Activated T-cell treated with anti-CD3 and anti-CD28 coated beads, Interleukin-2, amount 50 U/mL, for 72 hours (primary cell): ENCODE data around the gene YJU2. TPM values are rescaled to one million over a fixed set of nuclear protein-coding genes. Genes with fewer than 3 reads are reported as not detected.
A peak's percentile ranks its signal among the peaks of the same experiment; 100 is the strongest.

ENCODE experiments used
- ATAC-seq, 2 donors: fragments of 150-1000 bp; cut with Tn5 transposase; replicated peaks in 1 of 2; 2 replicates each; pipeline ENCODE4 v1.10.0; 2021; ENCODE audit warnings: moderate library complexity in 2 of 2, mild to moderate bottlenecking in 1 of 2
- DNase-seq, 2 donors: peaks; one replicate each; pipeline ENCODE4 v3.0.0; 2021 to 2022; ENCODE audit warnings: mixed read lengths in 1 of 2
- H3K27ac Mint-ChIP-seq: one replicate; pipeline ENCODE4 v1.8.0; 2022; ENCODE audit warnings: mild to moderate bottlenecking, moderate library complexity, mixed read lengths
- H3K27me3 Mint-ChIP-seq: one replicate; pipeline ENCODE4 v1.8.0; 2022; ENCODE audit warnings: low read depth, mixed read lengths
- H3K36me3 Mint-ChIP-seq, 2 donors: one replicate each; pipeline ENCODE4 v1.8.0; 2022; ENCODE audit warnings: mixed read lengths in 2 of 2, mild to moderate bottlenecking in 1 of 2; ENCODE audit not compliant: insufficient read depth in 2 of 2
- H3K4me1 Mint-ChIP-seq: one replicate; pipeline ENCODE4 v1.8.0; 2022; ENCODE audit warnings: low read depth, mixed read lengths
- H3K4me3 Mint-ChIP-seq, 2 donors: one replicate each; pipeline ENCODE4 v1.8.0; 2022; ENCODE audit warnings: mild to moderate bottlenecking in 2 of 2, mixed read lengths in 2 of 2, moderate library complexity in 2 of 2
- H3K9me3 Mint-ChIP-seq, 2 donors: one replicate each; pipeline ENCODE4 v1.8.0; 2022; ENCODE audit warnings: mixed read lengths in 2 of 2
- total RNA-seq, 2 donors: library from RNA; stranded (reverse); gene quantifications; one replicate each; pipeline ENCODE4 v1.2.3, GENCODE V29; 2022

YJU2 gene
- total RNA-seq, 2 donors from 2014 or later: 27.3 to 32.7 TPM

GRCh38 chr19:4301590-4302242 is 54.8 kb downstream of the YJU2 start:
- Mint-ChIP-seq H3K27ac (peak overlapping the region; percentile 31), H3K27me3 (no peaks in the 10 kb centered on the region), H3K4me1 (peaks cover 61% of the 10 kb centered on the region), H3K36me3 (no peaks in the 10 kb centered on the region), H3K4me3 (peak overlapping the region; percentile 78 to 82), H3K9me3 (no peaks in the 10 kb centered on the region)
- ATAC-seq (peak in 1 of 2 donors; percentile 23), DNase-seq (no peak)

GRCh38 chr19:4302243-4302640 is 55.4 kb downstream of the YJU2 start, which contains the start of gene TMIGD2:
Gene TMIGD2 (minus strand): TSS chr19:4302389. CDS start chr19:4302385, 4 bp downstream.
- H3K4me1 Mint-ChIP-seq: peaks cover 61% of the 10 kb centered on the region
- H3K4me3 Mint-ChIP-seq: peak within 1 kb of the TSS; percentile 78 to 82
- peak within 1 kb of the TSS; percentile 44 for H3K27ac Mint-ChIP-seq
- H3K36me3 Mint-ChIP-seq: no peaks in the 10 kb centered on the region
- ATAC-seq (peak in 1 of 2 donors; percentile 3), DNase-seq (peak in 1 of 2 donors; percentile 20)
- H3K9me3 Mint-ChIP-seq: no peaks in the 10 kb centered on the region
- no peaks in the 10 kb centered on the region for H3K27me3 Mint-ChIP-seq

- H3K4me3 Mint-ChIP-seq: peak overlapping the region; percentile 73 to 79
- ATAC-seq: peak in 1 of 2 donors; percentile 18
- peaks cover 0 to 2% of the 10 kb centered on the region in 2 donors for H3K36me3 Mint-ChIP-seq
- peak in 1 of 2 donors; percentile 21 for DNase-seq
- no peaks in the 10 kb centered on the region for H3K9me3 Mint-ChIP-seq
- no peaks in the 10 kb centered on the region for H3K27me3 Mint-ChIP-seq
- H3K4me1 Mint-ChIP-seq: peaks cover 50% of the 10 kb centered on the region
- peak overlapping the region; percentile 55 for H3K27ac Mint-ChIP-seq
These were observed 57.1 kb downstream of the YJU2 start for GRCh38 chr19:4303819-4304537.

- DNase-seq (peak; percentile 83 to 87), ATAC-seq (peak; percentile 87)
- Mint-ChIP-seq H3K4me1 (peaks cover 43% of the 10 kb centered on the region), H3K36me3 (peaks cover 0 to 2% of the 10 kb centered on the region in 2 donors), H3K9me3 (no peaks in the 10 kb centered on the region), H3K4me3 (peak within 1 kb of the TSS; percentile 79 to 86), H3K27me3 (no peaks in the 10 kb centered on the region), H3K27ac (peak within 1 kb of the TSS; percentile 55)
These were observed 57.8 kb downstream of the YJU2 start, which contains the start of gene FSD1 for GRCh38 chr19:4304538-4305256. Gene FSD1 (plus strand): TSS chr19:4304598. CDS start chr19:4304747, 149 bp downstream.

- peaks cover 0 to 2% of the 10 kb centered on the region in 2 donors for H3K36me3 Mint-ChIP-seq
- peaks cover 42% of the 10 kb centered on the region for H3K4me1 Mint-ChIP-seq
- no peaks in the 10 kb centered on the region for H3K9me3 Mint-ChIP-seq
- no peaks in the 10 kb centered on the region for H3K27me3 Mint-ChIP-seq
- H3K27ac Mint-ChIP-seq: peak overlapping the region; percentile 33
- no peak for ATAC-seq
- H3K4me3 Mint-ChIP-seq: peak overlapping the region; percentile 74 to 86
- DNase-seq: no peak
These were observed 58.4 kb downstream of the YJU2 start for GRCh38 chr19:4305257-4305612.

- Mint-ChIP-seq H3K4me3 (peak overlapping the region; percentile 74 to 86), H3K36me3 (peaks cover 0 to 2% of the 10 kb centered on the region in 2 donors), H3K27ac (no peak overlapping the region), H3K27me3 (no peaks in the 10 kb centered on the region), H3K9me3 (no peaks in the 10 kb centered on the region), H3K4me1 (peaks cover 38% of the 10 kb centered on the region)
- ATAC-seq (no peak), DNase-seq (no peak)
These were observed 58.8 kb downstream of the YJU2 start for GRCh38 chr19:4305659-4306058.

DNA sequence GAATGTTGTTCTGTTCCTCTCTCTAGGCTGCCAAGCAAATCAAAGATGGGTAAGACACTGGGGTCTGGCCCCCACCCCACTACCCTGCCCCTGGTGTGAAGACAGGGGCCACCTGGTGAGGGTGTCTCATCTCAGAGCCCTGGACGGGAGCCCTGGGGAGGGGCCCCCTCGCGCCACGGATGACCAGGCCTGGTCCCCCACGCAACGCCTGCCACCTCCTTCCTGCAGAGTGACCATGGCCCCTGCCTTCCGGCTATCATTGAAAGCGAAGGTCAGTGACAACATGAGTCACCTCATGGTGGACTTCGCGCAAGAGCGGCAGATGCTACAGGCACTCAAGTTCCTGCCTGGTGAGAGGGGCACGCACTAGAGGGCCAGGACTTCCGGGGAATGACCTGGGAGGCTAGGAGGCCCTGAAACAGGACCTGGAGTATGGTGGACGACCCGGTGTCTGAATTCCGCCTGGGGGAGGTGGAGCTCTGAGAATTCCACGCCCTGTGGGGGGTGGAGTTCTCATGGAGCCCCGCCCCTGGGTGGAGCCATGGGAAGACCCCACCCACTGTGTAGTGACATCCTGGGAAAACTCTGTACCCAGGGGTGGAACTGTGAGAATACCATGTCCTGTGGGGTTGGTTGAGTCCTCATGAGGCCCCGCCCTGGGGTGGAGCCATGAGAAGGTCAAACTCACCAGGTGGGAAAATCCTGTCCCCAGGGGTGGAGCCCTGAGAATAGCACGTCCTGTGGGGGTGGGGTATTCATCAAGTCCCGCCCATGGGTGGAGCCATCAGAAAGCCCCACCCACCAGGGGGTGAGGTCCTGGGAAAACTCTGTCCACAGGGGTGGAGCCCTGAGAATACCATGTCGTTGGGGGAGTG is 63.6 kb downstream of the YJU2 start:
- Mint-ChIP-seq H3K27ac (no peak overlapping the region), H3K36me3 (peaks cover 0 to 3% of the 10 kb centered on the region in 2 donors), H3K27me3 (no peaks in the 10 kb centered on the region)

GRCh38 chr19:4313847-4314490 is 67.1 kb downstream of the YJU2 start:
- H3K27me3 Mint-ChIP-seq: no peaks in the 10 kb centered on the region
- ATAC-seq: no peak
- DNase-seq: no peak
- H3K27ac Mint-ChIP-seq: no peak overlapping the region
- H3K4me1 Mint-ChIP-seq: no peaks in the 10 kb centered on the region
- H3K9me3 Mint-ChIP-seq: no peaks in the 10 kb centered on the region
- H3K4me3 Mint-ChIP-seq: no peak overlapping the region
- H3K36me3 Mint-ChIP-seq: peaks cover 1 to 7% of the 10 kb centered on the region in 2 donors

More for the DNA sequence above, 63.6 kb downstream of the YJU2 start:
- H3K4me1 Mint-ChIP-seq: peaks cover 1% of the 10 kb centered on the region
- H3K4me3 Mint-ChIP-seq: no peak overlapping the region
- H3K9me3 Mint-ChIP-seq: no peaks in the 10 kb centered on the region
- ATAC-seq: no peak
- no peak for DNase-seq

DNA sequence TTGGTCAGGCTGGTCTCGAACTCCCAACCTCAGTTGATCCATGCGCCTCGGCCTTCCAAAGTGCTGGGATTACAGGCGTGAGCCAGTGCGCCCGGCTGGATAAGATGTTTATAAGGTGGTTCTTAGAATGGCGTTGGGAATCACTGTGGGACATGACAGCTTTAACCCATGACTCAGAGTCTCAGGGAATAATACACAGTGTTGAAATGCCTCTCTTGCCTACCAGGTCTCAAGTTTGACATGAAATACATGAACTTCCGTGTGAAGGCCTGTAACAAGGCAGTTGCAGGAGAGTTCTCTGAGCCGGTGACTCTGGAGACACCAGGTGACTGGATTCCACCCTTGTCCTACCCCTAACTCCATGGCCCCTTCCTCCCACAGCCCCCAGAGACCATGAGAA is 70.1 kb downstream of the YJU2 start:
- H3K27ac Mint-ChIP-seq: no peak overlapping the region
- H3K27me3 Mint-ChIP-seq: no peaks in the 10 kb centered on the region
- H3K4me3 Mint-ChIP-seq: no peak overlapping the region
- no peaks in the 10 kb centered on the region for H3K4me1 Mint-ChIP-seq
- ATAC-seq (no peak), DNase-seq (no peak)
- peaks cover 9 to 19% of the 10 kb centered on the region in 2 donors for H3K36me3 Mint-ChIP-seq
- H3K9me3 Mint-ChIP-seq: peaks cover 14 to 15% of the 10 kb centered on the region in 2 donors

DNA sequence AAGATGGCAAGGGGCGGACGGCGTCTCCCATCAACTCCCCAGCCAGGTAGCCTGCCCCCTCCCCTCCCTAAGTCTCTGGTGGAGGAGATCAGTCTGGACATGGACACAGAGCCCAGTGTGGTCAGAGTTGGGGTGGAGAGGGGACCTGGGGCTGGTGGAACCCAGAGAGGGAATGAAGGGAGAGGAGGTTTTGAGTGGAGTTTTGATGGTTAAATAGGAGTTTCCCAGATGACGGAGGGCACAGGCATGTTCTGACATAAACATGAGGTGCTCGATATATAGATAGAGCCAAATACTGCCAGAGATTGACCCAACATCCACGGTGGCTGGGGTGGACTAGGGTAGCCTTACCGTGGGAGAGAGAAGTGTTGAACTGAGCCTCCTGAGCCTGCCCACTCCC is 71.6 kb downstream of the YJU2 start:
- H3K27ac Mint-ChIP-seq: no peak overlapping the region

More for the DNA sequence above, 71.6 kb downstream of the YJU2 start:
- no peaks in the 10 kb centered on the region for H3K4me1 Mint-ChIP-seq
- ATAC-seq (no peak), DNase-seq (no peak)
- H3K27me3 Mint-ChIP-seq: no peaks in the 10 kb centered on the region
- peaks cover 9 to 18% of the 10 kb centered on the region in 2 donors for H3K36me3 Mint-ChIP-seq
- H3K9me3 Mint-ChIP-seq: peaks cover 14 to 15% of the 10 kb centered on the region in 2 donors
- no peak overlapping the region for H3K4me3 Mint-ChIP-seq
